ENCODE data around the gene CTSD.
A peak's percentile ranks its signal among the peaks of the same experiment; 100 is the strongest.

CTSD gene

GRCh38 chr11:1737080-1737757, 26.5 kb downstream of the CTSD start:
- H3K27ac ChIP-seq = no peak overlapping the region
- H3K4me3 ChIP-seq = no peak overlapping the region

GRCh38 chr11:1736447-1736992, 27.2 kb downstream of the CTSD start:
- H3K4me3 ChIP-seq = no peak overlapping the region
- H3K27ac ChIP-seq = no peak overlapping the region

GRCh38 chr11:1735271-1735670, 28.5 kb downstream of the CTSD start:
- Histone ChIP-seq H3K27ac (no peak overlapping the region), H3K4me3 (no peak overlapping the region)

GRCh38 chr11:1734641-1735081, 29.1 kb downstream of the CTSD start:
- H3K27ac ChIP-seq = no peak overlapping the region
- no peak overlapping the region for H3K4me3 ChIP-seq

- Histone ChIP-seq H3K27ac (no peak overlapping the region), H3K4me3 (no peak overlapping the region)
These were observed 29.7 kb downstream of the CTSD start for GRCh38 chr11:1733716-1734640.

GRCh38 chr11:1733009-1733715, 30.6 kb downstream of the CTSD start:
- Histone ChIP-seq H3K27ac (no peak overlapping the region), H3K4me3 (no peak overlapping the region)

- Histone ChIP-seq H3K27ac (no peak overlapping the region), H3K4me3 (no peak overlapping the region)
These were observed 31.2 kb downstream of the CTSD start for GRCh38 chr11:1732418-1733008.

GRCh38 chr11:1731451-1732059, 32.2 kb downstream of the CTSD start:
- Histone ChIP-seq H3K4me3 (no peak overlapping the region), H3K27ac (no peak overlapping the region)

GRCh38 chr11:1730059-1730629, 33.6 kb downstream of the CTSD start:
- no peak overlapping the region for H3K4me3 ChIP-seq
- H3K27ac ChIP-seq = no peak overlapping the region

- no peak overlapping the region for H3K27ac ChIP-seq
These were observed 34.1 kb downstream of the CTSD start for GRCh38 chr11:1729692-1730011.

GRCh38 chr11:1728931-1729691, 34.6 kb downstream of the CTSD start:
- no peak overlapping the region for H3K27ac ChIP-seq
- no peak overlapping the region for H3K4me3 ChIP-seq

More at GRCh38 chr11:1729692-1730011, 34.1 kb downstream of the CTSD start:
- H3K4me3 ChIP-seq = no peak overlapping the region

- Histone ChIP-seq H3K27ac (peak overlapping the region in 1 of 21 experiments; percentile 11), H3K4me3 (no peak overlapping the region)
These were observed 35.4 kb downstream of the CTSD start for GRCh38 chr11:1728301-1728700.

GRCh38 chr11:1727861-1728260, 35.9 kb downstream of the CTSD start:
- H3K4me3 ChIP-seq = no peak overlapping the region

GRCh38 chr11:1727096-1727690, 36.5 kb downstream of the CTSD start:
- Histone ChIP-seq H3K27ac (no peak overlapping the region), H3K4me3 (no peak overlapping the region)

More at GRCh38 chr11:1727861-1728260, 35.9 kb downstream of the CTSD start:
- H3K27ac ChIP-seq = peak overlapping the region in 1 of 21 experiments; percentile 11

GRCh38 chr11:1719781-1720180, 43.9 kb downstream of the CTSD start:
- Histone ChIP-seq H3K27ac (no peak overlapping the region), H3K4me3 (no peak overlapping the region)

- no peak overlapping the region for H3K4me3 ChIP-seq
- no peak overlapping the region for H3K27ac ChIP-seq
These were observed 45.4 kb downstream of the CTSD start for GRCh38 chr11:1718326-1718725.

- Histone ChIP-seq H3K27ac (no peak overlapping the region), H3K4me3 (no peak overlapping the region)
These were observed 46.0 kb downstream of the CTSD start for GRCh38 chr11:1717745-1718144.
